IPS-18a (cell line): ENCODE measurements around the gene TMEM163.

Experiments used
- H3K27ac ChIP-seq: one replicate; pipeline ENCODE4 v1.5.1; 2013; ENCODE audit warnings: low read length
- H3K27me3 ChIP-seq: one replicate; pipeline ENCODE4 v1.6.1; 2013; ENCODE audit warnings: mild to moderate bottlenecking, low read length; ENCODE audit not compliant: control insufficient read depth, insufficient read depth
- H3K36me3 ChIP-seq: one replicate; pipeline ENCODE4 v1.6.1; 2013; ENCODE audit warnings: low read depth, low read length; ENCODE audit not compliant: control insufficient read depth
- H3K4me1 ChIP-seq: one replicate; pipeline ENCODE4 v1.6.1; 2013; ENCODE audit warnings: low read depth, low read length; ENCODE audit not compliant: control insufficient read depth
- H3K4me3 ChIP-seq: one replicate; pipeline ENCODE4 v1.5.1; 2013; ENCODE audit warnings: low read length
- H3K9ac ChIP-seq: one replicate; pipeline ENCODE4 v1.6.1; 2013; ENCODE audit warnings: mild to moderate bottlenecking, low read length, moderate library complexity
- H3K9me3 ChIP-seq: one replicate; pipeline ENCODE4 v1.6.1; 2013; ENCODE audit warnings: low read depth, low read length; ENCODE audit not compliant: control insufficient read depth

TMEM163 gene

GRCh38 chr2:134669731-134670669, 48.8 kb downstream of the TMEM163 start:
- Histone ChIP-seq H3K4me1 (peaks cover 6% of the 10 kb centered on the region), H3K27me3 (no peaks in the 10 kb centered on the region), H3K9me3 (no peaks in the 10 kb centered on the region), H3K36me3 (no peaks in the 10 kb centered on the region), H3K27ac (no peak overlapping the region), H3K9ac (no peak overlapping the region), H3K4me3 (no peak overlapping the region)

DNA sequence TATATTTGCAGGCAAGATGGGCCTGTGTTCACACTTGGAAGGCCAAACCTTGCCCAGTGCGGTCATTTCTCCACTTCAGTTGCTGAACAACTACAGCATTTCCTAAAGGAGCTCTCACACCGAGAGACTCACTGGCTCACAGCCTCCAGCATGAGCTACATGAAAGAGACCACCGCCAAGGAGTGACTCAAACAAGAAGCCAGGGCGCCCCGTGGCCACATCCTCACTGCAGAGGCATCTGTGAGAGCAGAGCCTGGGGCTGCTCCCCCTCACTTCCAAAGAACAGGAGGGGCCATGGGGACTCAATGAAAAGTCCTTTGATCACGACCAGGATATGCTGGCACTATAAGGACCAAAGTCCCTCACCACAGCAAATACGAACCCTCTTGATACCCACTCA, 50.0 kb downstream of the TMEM163 start:
- peaks cover 6% of the 10 kb centered on the region for H3K4me1 ChIP-seq
- H3K27me3 ChIP-seq, result no peaks in the 10 kb centered on the region
- H3K9ac ChIP-seq, result no peak overlapping the region

DNA sequence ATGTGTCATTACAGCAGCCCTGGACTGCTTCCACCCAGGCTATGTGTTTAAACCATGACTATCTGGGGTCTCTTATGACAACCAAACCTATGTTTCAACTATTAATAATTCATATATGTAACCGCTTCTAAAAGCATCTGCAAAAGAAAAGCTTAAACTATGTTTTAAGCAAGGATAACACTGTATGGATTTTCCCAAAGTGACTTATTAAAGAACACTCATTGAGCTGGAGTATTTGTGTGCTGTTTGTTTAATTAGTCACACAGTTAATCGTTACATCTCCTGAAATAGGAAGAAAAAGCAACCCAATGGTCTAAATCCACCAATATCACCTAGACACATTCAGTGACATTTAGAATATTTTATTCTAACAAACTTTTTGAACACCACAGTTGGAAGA, 51.3 kb downstream of the TMEM163 start:
- Histone ChIP-seq H3K36me3 (no peaks in the 10 kb centered on the region), H3K4me1 (peaks cover 6% of the 10 kb centered on the region), H3K4me3 (no peak overlapping the region), H3K27me3 (no peaks in the 10 kb centered on the region), H3K27ac (no peak overlapping the region), H3K9me3 (no peaks in the 10 kb centered on the region), H3K9ac (no peak overlapping the region)

More for the DNA sequence above, 50.0 kb downstream of the TMEM163 start:
- Histone ChIP-seq H3K36me3 (no peaks in the 10 kb centered on the region), H3K27ac (no peak overlapping the region), H3K9me3 (no peaks in the 10 kb centered on the region), H3K4me3 (no peak overlapping the region)

DNA sequence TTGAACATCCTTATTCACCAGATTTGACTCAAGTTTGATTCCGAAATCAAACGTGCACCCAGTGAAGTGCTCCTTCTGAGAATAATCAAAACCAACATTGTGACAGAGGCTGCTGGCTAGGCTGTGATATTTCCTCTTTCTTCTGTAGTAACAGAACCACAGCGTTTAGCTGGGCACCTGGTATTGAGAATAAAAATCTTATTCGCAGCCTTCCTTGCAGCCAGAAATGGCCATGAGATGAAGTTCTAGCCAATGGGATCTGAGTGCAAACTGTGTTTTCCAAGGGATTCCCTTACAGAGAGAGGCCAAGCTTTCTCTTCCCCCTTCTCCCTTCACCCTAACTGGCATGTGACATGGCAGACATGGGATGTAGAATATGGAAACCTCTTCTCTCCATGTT, 51.7 kb downstream of the TMEM163 start:
- H3K9ac ChIP-seq, result no peak overlapping the region
- peaks cover 6% of the 10 kb centered on the region for H3K4me1 ChIP-seq
- H3K4me3 ChIP-seq, result no peak overlapping the region
- no peaks in the 10 kb centered on the region for H3K27me3 ChIP-seq
- no peaks in the 10 kb centered on the region for H3K9me3 ChIP-seq
- no peak overlapping the region for H3K27ac ChIP-seq
- no peaks in the 10 kb centered on the region for H3K36me3 ChIP-seq

GRCh38 chr2:134665727-134666506, 52.9 kb downstream of the TMEM163 start:
- H3K9me3 ChIP-seq, result no peaks in the 10 kb centered on the region

GRCh38 chr2:134663451-134664450, 55.0 kb downstream of the TMEM163 start:
- Histone ChIP-seq H3K9me3 (no peaks in the 10 kb centered on the region), H3K36me3 (no peaks in the 10 kb centered on the region), H3K27me3 (no peaks in the 10 kb centered on the region), H3K4me3 (no peak overlapping the region), H3K9ac (no peak overlapping the region), H3K27ac (no peak overlapping the region), H3K4me1 (no peaks in the 10 kb centered on the region)

More at GRCh38 chr2:134665727-134666506, 52.9 kb downstream of the TMEM163 start:
- Histone ChIP-seq H3K4me1 (peaks cover under 1% of the 10 kb centered on the region), H3K36me3 (no peaks in the 10 kb centered on the region), H3K27ac (no peak overlapping the region), H3K9ac (no peak overlapping the region), H3K27me3 (no peaks in the 10 kb centered on the region), H3K4me3 (no peak overlapping the region)

- no peak overlapping the region for H3K4me3 ChIP-seq
- no peaks in the 10 kb centered on the region for H3K4me1 ChIP-seq
- H3K27ac ChIP-seq, result no peak overlapping the region
- H3K9me3 ChIP-seq, result no peaks in the 10 kb centered on the region
- no peaks in the 10 kb centered on the region for H3K27me3 ChIP-seq
- H3K36me3 ChIP-seq, result no peaks in the 10 kb centered on the region
- no peak overlapping the region for H3K9ac ChIP-seq
These were observed 56.0 kb downstream of the TMEM163 start for GRCh38 chr2:134662751-134663150.

DNA sequence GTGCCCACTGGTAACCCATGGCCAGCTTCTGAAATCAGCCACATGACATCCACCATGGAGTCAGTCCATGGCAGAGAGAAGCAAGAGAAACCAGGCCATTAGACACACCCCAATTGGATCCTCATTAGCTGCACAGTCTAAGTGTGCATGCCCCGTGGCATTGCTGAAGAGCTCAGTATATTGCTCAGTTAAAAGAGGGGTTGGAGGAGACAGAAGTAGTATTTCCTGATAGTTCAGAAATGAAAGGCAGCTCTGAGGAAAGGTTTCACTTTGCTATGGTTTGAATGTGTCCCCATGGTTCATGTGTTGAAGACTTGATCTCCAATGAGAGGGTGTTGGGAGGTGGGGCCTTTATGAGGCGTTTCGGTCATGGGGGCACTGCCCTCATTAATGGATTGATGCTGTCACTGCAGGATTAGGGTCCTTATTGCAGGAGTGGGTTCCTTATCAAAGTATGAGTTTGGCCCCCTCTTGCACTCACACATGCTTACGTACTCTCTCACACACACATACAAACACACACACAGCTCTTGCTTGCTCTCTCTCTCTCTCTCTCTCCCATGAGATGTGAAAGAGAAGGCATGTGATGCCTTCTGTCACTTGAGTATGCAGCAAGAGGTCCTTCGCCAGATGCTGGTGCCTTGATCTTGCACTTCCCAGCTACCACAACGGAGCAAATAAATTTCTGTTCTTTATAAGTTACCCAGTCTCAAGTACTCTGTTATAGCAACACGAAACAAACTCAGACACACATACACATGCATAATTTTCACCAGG, 58.0 kb downstream of the TMEM163 start:
- no peak overlapping the region for H3K4me3 ChIP-seq
- no peaks in the 10 kb centered on the region for H3K27me3 ChIP-seq
- H3K36me3 ChIP-seq, result no peaks in the 10 kb centered on the region
- H3K4me1 ChIP-seq, result no peaks in the 10 kb centered on the region
- no peak overlapping the region for H3K9ac ChIP-seq
- H3K9me3 ChIP-seq, result no peaks in the 10 kb centered on the region
- no peak overlapping the region for H3K27ac ChIP-seq

- Histone ChIP-seq H3K27ac (no peak overlapping the region), H3K4me3 (no peak overlapping the region), H3K36me3 (no peaks in the 10 kb centered on the region), H3K4me1 (no peaks in the 10 kb centered on the region), H3K27me3 (no peaks in the 10 kb centered on the region), H3K9me3 (no peaks in the 10 kb centered on the region), H3K9ac (no peak overlapping the region)
These were observed 59.1 kb downstream of the TMEM163 start for GRCh38 chr2:134659724-134660123.

DNA sequence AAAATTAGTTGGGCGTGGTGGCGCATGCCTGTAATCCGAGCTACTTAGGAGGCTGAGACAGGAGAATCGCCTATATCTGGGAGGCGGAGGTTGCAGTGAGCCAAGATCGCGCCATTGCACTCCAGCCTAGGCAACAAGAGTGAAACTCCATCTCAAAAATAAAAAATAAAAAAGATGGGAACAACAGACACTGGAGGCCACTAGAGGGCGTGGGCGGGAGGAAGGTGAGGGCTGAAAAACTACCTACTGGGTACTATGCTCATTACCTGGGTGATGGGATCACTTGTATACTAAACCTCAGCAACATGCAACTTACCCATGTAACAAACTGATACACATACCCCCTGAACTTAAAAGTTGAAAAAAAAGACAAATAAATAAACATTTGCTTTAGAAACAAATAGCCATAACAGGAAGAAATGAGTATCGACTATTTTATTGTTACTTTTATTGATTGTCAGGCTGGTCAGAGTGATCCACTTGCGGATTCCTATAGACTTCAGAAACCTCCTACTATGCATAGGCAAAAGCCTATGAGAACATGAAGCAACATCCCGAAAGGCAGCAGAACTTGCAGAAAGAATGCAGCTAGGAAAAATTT, 61.0 kb downstream of the TMEM163 start:
- H3K9me3 ChIP-seq, result no peaks in the 10 kb centered on the region
- no peaks in the 10 kb centered on the region for H3K4me1 ChIP-seq

More for the DNA sequence above, 61.0 kb downstream of the TMEM163 start:
- Histone ChIP-seq H3K36me3 (no peaks in the 10 kb centered on the region), H3K9ac (no peak overlapping the region), H3K4me3 (no peak overlapping the region), H3K27me3 (no peaks in the 10 kb centered on the region), H3K27ac (no peak overlapping the region)
